Measurements from ENCODE around the gene TMSB4Y.

Gene TMSB4Y

GRCh38 chrY:13751289-13752071 lies 47.8 kb downstream of the TMSB4Y start:
- H3K36me3 ChIP-seq (ENCODE audit: control insufficient read depth, insufficient read depth, low read length) = no peaks in the 10 kb centered on the region
- H3K4me3 ChIP-seq (replicated peaks; ENCODE audit: low read depth, low read length) = no peak overlapping the region
- DNase-seq (ENCODE audit: extremely low read depth, insufficient read length) = no peak
- TF ChIP-seq, protein P1, sequence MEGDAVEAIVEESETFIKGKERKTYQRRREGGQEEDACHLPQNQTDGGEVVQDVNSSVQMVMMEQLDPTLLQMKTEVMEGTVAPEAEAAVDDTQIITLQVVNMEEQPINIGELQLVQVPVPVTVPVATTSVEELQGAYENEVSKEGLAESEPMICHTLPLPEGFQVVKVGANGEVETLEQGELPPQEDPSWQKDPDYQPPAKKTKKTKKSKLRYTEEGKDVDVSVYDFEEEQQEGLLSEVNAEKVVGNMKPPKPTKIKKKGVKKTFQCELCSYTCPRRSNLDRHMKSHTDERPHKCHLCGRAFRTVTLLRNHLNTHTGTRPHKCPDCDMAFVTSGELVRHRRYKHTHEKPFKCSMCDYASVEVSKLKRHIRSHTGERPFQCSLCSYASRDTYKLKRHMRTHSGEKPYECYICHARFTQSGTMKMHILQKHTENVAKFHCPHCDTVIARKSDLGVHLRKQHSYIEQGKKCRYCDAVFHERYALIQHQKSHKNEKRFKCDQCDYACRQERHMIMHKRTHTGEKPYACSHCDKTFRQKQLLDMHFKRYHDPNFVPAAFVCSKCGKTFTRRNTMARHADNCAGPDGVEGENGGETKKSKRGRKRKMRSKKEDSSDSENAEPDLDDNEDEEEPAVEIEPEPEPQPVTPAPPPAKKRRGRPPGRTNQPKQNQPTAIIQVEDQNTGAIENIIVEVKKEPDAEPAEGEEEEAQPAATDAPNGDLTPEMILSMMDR (IDR thresholded peaks at IDR 0.05; ENCODE audit: insufficient read depth, low read length, poor library complexity, severe bottlenecking) = no peak
- no peaks in the 10 kb centered on the region for H3K27me3 ChIP-seq (replicated peaks; ENCODE audit: control insufficient read depth, insufficient read depth, low read length)

- H3K4me3 ChIP-seq (replicated peaks; ENCODE audit: low read depth, low read length) = no peak overlapping the region
- DNase-seq (ENCODE audit: extremely low read depth, insufficient read length) = no peak
- TF ChIP-seq, protein P1 (IDR thresholded peaks at IDR 0.05; ENCODE audit: insufficient read depth, low read length, poor library complexity, severe bottlenecking) = no peak
- no peaks in the 10 kb centered on the region for H3K27me3 ChIP-seq (replicated peaks; ENCODE audit: control insufficient read depth, insufficient read depth, low read length)
- H3K36me3 ChIP-seq (ENCODE audit: control insufficient read depth, insufficient read depth, low read length) = no peaks in the 10 kb centered on the region
These were observed 51.0 kb downstream of the TMSB4Y start for GRCh38 chrY:13754661-13755060.

Measured in GM06990 (cell line).